Measurements from ENCODE around the gene PAX2.

Gene PAX2

DNA sequence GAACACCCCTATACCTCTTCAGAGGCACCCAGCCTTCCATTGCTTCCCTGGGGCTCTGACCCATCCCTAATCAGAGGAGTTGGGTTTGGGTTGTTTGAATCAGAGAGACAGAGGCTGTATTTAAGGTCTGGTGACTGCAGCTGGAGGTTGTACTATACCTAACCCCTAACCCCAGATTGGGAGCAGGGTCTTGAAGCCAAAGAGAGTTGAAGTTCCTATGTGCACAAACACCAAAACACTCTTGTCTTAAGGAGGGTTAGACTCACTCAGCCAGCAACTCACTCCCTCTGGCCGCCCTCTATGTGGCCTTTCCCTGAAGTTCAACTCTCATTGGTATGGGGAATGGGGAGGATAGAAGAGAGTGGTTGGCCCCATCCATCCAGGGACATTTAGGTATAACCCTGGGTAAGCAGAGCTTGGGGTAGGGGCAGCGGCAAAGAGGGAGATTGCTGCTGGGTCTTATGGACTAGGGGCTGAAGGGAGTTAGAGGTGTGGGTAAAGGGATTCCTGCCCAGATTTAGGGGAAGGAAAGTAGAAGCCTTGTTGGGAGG is 80.0 kb downstream of the PAX2 start:
- DNase-seq, result no peak

DNA sequence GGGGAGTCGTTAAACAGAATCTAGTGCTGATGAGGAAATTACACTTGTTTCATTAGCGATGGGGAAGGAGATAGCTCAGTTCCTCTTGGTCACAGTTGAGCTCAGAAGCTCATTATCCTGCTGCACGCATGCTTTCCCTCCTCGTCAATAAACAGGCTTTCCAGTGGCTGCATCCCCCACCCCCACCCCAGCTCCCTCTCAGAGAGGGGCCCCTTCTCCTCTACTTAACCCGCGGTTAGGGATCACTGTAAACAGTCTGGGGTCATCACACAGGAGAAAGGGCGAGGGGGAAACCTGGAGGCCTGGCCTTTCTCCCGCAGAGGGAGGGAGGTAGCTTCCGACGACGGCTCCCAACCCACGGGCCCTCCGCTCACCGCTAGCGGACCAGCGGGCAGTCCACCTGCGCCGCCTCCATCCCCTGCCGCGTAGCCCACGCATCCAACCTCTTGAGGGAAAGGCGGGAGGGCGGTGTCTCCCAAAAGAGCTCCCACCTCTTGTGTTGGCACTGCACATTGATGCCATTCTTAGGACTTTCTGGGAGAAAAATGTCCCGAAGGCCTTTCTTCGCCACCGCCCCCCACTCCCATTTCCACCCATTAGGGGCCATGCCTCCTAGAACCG is 80.8 kb downstream of the PAX2 start:
- DNase-seq, result no peak

- no peak for DNase-seq
Observed at GRCh38 chr10:100826661-100826982, 81.2 kb downstream of the PAX2 start.

- DNase-seq, result peak; percentile 43 to 47
Observed at GRCh38 chr10:100826983-100827818, 81.8 kb downstream of the PAX2 start.

- DNase-seq, result peak; percentile 46 to 53
Observed at GRCh38 chr10:100827819-100828737, 82.7 kb downstream of the PAX2 start.

DNA sequence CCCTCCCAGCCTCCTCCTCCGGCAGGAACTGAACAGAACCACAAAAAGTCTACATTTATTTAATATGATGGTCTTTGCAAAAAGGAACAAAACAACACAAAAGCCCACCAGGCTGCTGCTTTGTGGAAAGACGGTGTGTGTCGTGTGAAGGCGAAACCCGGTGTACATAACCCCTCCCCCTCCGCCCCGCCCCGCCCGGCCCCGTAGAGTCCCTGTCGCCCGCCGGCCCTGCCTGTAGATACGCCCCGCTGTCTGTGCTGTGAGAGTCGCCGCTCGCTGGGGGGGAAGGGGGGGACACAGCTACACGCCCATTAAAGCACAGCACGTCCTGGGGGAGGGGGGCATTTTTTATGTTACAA is 83.3 kb downstream of the PAX2 start:
- DNase-seq, result peak; percentile 39 to 45

DNA sequence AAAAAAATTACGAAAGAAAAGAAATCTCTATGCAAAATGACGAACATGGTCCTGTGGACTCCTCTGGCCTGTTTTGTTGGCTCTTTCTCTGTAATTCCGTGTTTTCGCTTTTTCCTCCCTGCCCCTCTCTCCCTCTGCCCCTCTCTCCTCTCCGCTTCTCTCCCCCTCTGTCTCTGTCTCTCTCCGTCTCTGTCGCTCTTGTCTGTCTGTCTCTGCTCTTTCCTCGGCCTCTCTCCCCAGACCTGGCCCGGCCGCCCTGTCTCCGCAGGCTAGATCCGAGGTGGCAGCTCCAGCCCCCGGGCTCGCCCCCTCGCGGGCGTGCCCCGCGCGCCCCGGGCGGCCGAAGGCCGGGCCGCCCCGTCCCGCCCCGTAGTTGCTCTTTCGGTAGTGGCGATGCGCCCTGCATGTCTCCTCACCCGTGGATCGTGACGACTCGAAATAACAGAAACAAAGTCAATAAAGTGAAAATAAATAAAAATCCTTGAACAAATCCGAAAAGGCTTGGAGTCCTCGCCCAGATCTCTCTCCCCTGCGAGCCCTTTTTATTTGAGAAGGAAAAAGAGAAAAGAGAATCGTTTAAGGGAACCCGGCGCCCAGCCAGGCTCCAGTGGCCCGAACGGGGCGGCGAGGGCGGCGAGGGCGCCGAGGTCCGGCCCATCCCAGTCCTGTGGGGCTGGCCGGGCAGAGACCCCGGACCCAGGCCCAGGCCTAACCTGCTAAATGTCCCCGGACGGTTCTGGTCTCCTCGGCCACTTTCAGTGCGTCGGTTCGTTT is 83.9 kb downstream of the PAX2 start:
- DNase-seq, result no peak

- DNase-seq, result peak; percentile 16 to 18
Observed at GRCh38 chr10:100829933-100830727, 84.7 kb downstream of the PAX2 start.

GRCh38 chr10:100830728-100831111 is 85.3 kb downstream of the PAX2 start:
- DNase-seq, result no peak

DNA sequence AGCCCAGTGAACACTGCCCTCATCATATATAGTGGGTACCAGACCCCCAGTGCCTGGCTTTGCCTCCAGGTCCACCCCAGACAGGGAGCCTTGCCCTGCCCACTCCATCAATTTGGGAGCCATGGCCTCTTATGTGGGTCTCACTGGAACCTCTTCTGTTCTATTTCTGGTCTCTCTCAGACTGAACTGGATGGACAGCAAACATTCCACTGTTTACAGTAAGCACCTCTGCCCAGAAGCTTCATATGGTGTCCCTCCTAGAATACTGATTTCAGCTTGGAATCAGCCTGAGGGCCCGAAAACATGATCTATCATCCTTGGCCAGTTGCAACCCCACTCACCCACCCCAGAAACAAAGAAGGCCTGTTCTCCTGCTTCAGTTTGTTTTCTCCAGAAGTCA is 86.4 kb downstream of the PAX2 start:
- no peak for DNase-seq

GRCh38 chr10:100835810-100836209 is 90.4 kb downstream of the PAX2 start:
- DNase-seq, result no peak

- no peak for DNase-seq
Observed at GRCh38 chr10:100836891-100837290, 91.5 kb downstream of the PAX2 start.

DNA sequence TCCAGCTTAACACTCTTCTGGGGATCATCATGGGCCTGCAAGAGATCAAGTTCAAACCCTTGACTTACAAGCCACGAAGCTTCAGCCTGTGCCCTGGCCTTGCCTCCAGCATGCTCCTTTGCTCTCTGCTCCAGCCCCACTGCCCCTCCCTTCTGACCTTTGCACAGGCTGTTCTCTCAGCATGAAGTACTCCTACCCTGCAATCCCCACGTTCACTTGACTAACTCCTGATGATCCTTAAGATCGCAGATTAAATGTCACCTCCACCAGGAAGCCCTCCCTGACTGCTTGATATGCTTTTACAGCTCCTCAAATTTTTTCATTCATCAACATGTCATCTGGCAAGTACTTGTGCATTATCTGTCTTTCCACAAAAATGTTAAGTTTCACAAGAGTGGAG is 91.9 kb downstream of the PAX2 start:
- no peak for DNase-seq

DNA sequence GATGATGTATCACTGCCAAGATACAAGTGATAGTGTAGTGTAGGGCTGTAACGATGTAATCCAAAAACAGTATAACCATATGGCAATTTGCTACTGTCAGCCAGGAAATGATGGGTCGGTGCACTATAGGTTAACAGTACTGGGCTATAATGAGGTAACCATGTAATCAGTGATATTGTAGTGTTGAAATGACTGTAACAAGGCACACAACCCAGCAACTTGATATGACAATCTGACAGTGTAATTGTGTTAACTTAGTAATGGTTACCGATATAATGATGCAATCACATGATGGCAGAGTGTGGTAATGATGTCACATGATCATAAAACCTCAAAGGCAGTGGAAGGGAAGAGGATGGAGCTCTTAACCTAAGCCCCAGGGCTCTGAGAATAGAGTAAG is 93.6 kb downstream of the PAX2 start:
- no peak for DNase-seq

DNA sequence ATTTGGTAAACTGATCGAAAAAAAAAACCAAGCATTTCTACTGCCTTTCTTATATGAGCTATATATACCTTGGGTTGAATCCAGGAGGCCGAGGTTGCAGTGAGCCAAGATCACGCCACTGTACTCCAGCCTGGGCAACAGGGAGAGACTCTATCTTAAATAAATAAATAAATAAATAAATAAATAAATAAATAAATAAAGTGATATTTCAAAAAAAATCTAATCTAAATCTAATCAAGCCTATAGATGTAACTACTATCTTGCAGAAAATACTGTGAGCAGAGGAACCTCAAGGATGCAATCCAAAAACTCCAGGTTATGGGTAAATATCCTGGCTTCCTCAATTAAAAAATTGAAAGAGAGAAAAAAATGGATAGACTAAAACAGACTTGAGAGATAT is 96.1 kb downstream of the PAX2 start:
- DNase-seq, result no peak

DNA sequence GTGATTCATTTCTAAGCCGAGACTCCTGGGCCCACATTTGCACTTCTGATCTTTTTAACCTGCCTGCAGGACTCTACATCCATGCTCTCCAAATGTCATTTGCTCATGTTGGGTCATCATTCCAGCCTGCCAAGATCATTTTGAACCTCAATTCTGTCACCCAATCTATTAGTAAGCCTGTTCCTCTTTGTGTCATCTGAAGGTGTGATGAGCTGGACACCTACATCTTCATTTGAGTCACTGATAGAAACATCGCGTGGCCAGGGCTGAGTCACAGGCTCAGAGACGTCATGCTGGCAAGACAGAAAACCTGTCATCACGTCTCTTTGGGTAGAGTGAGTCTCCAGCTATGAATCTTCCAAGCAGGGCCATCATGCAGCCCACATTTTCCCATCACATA is 102.1 kb downstream of the PAX2 start:
- DNase-seq, result peak; percentile 80 to 87

GRCh38 chr10:100848770-100849169 is 103.4 kb downstream of the PAX2 start:
- DNase-seq, result no peak

DNA sequence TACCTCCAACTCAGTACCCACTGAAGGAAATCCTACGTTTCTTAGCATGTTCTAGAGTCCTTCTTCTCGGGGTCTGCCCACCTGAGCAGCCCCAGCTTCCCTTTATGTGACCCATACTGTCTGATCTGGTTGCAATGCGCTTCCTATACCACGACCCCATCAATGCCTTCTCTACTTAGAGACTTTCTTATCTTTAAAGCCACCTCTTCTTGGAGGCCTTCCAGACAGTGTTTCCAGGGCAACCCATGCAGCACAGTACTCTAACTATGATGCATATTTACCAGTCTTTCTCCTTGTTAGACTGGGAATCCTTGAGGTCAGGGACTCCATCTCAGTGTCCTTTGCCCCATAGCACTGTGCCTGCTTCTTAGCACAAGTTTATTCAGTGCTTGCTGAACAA is 112.9 kb downstream of the PAX2 start:
- no peak for DNase-seq

GRCh38 chr10:100858747-100859483 is 113.5 kb downstream of the PAX2 start:
- DNase-seq, result no peak

- no peak for DNase-seq
Observed at GRCh38 chr10:100859484-100859763, 114.0 kb downstream of the PAX2 start.

DNA sequence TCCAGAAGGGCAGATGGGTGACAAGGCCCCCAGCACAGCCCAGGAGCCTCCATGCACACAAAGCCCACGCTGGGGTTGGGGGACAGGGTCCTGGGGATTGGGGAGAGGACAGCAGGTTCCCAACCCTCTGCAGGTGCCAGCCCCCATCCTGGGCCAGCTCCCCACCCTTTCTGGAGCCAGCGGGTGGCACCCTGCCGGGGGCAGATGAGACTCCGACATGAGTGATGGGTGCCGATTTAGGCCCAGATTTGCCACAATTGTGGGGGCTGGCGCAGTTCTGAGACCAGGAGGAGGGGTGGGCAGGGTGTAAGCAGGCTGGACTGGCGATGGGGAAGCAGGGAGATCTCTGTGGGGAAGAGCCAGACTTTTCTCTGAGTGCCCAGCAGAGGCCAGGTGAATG is 118.1 kb downstream of the PAX2 start:
- DNase-seq, result no peak

Data from activated CD4-positive, alpha-beta T cell treated with anti-CD3 and anti-CD28 coated beads, Interleukin-2, amount 50 U/mL, for 48 hours (primary cell).